ENCODE results near the gene SPDYC. TPM values are rescaled to one million over a fixed set of nuclear protein-coding genes. Genes with fewer than 3 reads are reported as not detected.

Gene SPDYC
- total and polyA plus RNA-seq, 2 donors (not counting 1 experiment from before 2014, with no cell fraction given) = not detected

- Histone ChIP-seq H3K9me3 (ENCODE audit: control insufficient read depth, insufficient read depth, low read depth, low read length) (no peaks in the 10 kb centered on the region), H3K79me2 (ENCODE audit: control insufficient read depth, insufficient read depth, low read length) (peaks cover 25% of the 10 kb centered on the region), H3K36me3 (ENCODE audit: control insufficient read depth, insufficient read depth, low read length) (peaks cover 31% of the 10 kb centered on the region), H3K4me2 (ENCODE audit: extremely low read depth, insufficient read depth, low read length) (peak overlapping the region; percentile 81), H3K9ac (ENCODE audit: insufficient read depth, low read length) (no peak overlapping the region), H2AFZ (ENCODE audit: low read length) (no peak overlapping the region), H3K27me3 (ENCODE audit: control insufficient read depth, insufficient read depth, low read length) (no peaks in the 10 kb centered on the region), H3K4me1 (ENCODE audit: control insufficient read depth, extremely low read depth, insufficient read depth, low read length) (peaks cover 10% of the 10 kb centered on the region), H4K20me1 (ENCODE audit: control insufficient read depth, extremely low read depth, insufficient read depth, low read length) (no peaks in the 10 kb centered on the region), H3K4me3 (replicated peaks in 1 of 4; ENCODE audit: control extremely low read depth in 1 of 4, insufficient read depth in 1 of 4, low read depth in 3 of 4, low read length in 4 of 4) (peak overlapping the region in 1 of 4 experiments; percentile 95), H3K27ac (ENCODE audit: insufficient read depth, low read length) (no peak overlapping the region)
- DNase-seq (ENCODE audit: low read depth in 2 of 2) = no peak
- TF ChIP-seq EZH2 (IDR thresholded peaks at IDR 0.05; ENCODE audit: low read length, missing control alignments) (no peak), CTCF (conservative IDR thresholded peaks at IDR 0.05 in 1 of 2, IDR thresholded peaks at IDR 0.05 in 1 of 2; ENCODE audit: low read depth in 1 of 2, low read length in 2 of 2) (no peak)
These were observed 37.6 kb upstream of the SPDYC start for GRCh38 chr11:65132238-65132987.

GRCh38 chr11:65132988-65133700 is 36.9 kb upstream of the SPDYC start:
- DNase-seq (ENCODE audit: low read depth in 2 of 2) = no peak
- Histone ChIP-seq H3K36me3 (ENCODE audit: control insufficient read depth, insufficient read depth, low read length) (peaks cover 26% of the 10 kb centered on the region), H3K79me2 (ENCODE audit: control insufficient read depth, insufficient read depth, low read length) (peaks cover 25% of the 10 kb centered on the region), H4K20me1 (ENCODE audit: control insufficient read depth, extremely low read depth, insufficient read depth, low read length) (no peaks in the 10 kb centered on the region), H3K27ac (ENCODE audit: insufficient read depth, low read length) (peak overlapping the region; percentile 95), H3K9me3 (ENCODE audit: control insufficient read depth, insufficient read depth, low read depth, low read length) (no peaks in the 10 kb centered on the region), H3K4me1 (ENCODE audit: control insufficient read depth, extremely low read depth, insufficient read depth, low read length) (peaks cover 10% of the 10 kb centered on the region), H3K9ac (ENCODE audit: insufficient read depth, low read length) (peak overlapping the region; percentile 86), H3K4me2 (ENCODE audit: extremely low read depth, insufficient read depth, low read length) (peak overlapping the region; percentile 81), H3K4me3 (replicated peaks in 1 of 4; ENCODE audit: control extremely low read depth in 1 of 4, insufficient read depth in 1 of 4, low read depth in 3 of 4, low read length in 4 of 4) (peak overlapping the region; percentile 78 to 95 (median 86)), H2AFZ (ENCODE audit: low read length) (no peak overlapping the region), H3K27me3 (ENCODE audit: control insufficient read depth, insufficient read depth, low read length) (no peaks in the 10 kb centered on the region)
- TF ChIP-seq EZH2 (IDR thresholded peaks at IDR 0.05; ENCODE audit: low read length, missing control alignments) = no peak
- no peak for TF ChIP-seq CTCF (conservative IDR thresholded peaks at IDR 0.05 in 1 of 2, IDR thresholded peaks at IDR 0.05 in 1 of 2; ENCODE audit: low read depth in 1 of 2, low read length in 2 of 2)

GRCh38 chr11:65133724-65134123 is 36.3 kb upstream of the SPDYC start:
- peak overlapping the region; percentile 81 for H3K4me2 ChIP-seq (ENCODE audit: extremely low read depth, insufficient read depth, low read length)
- no peaks in the 10 kb centered on the region for H3K27me3 ChIP-seq (ENCODE audit: control insufficient read depth, insufficient read depth, low read length)
- peak overlapping the region; percentile 78 to 95 (median 86) for H3K4me3 ChIP-seq (replicated peaks in 1 of 4; ENCODE audit: control extremely low read depth in 1 of 4, insufficient read depth in 1 of 4, low read depth in 3 of 4, low read length in 4 of 4)
- no peak overlapping the region for H2AFZ ChIP-seq (ENCODE audit: low read length)
- DNase-seq (ENCODE audit: low read depth in 2 of 2) = peak in 1 of 2 donors; percentile 39
- H3K36me3 ChIP-seq (ENCODE audit: control insufficient read depth, insufficient read depth, low read length) = peaks cover 25% of the 10 kb centered on the region
- peak overlapping the region; percentile 86 for H3K9ac ChIP-seq (ENCODE audit: insufficient read depth, low read length)
- H3K27ac ChIP-seq (ENCODE audit: insufficient read depth, low read length) = peak overlapping the region; percentile 95
- no peaks in the 10 kb centered on the region for H3K9me3 ChIP-seq (ENCODE audit: control insufficient read depth, insufficient read depth, low read depth, low read length)
- no peak for TF ChIP-seq CTCF (conservative IDR thresholded peaks at IDR 0.05 in 1 of 2, IDR thresholded peaks at IDR 0.05 in 1 of 2; ENCODE audit: low read depth in 1 of 2, low read length in 2 of 2)
- TF ChIP-seq EZH2 (IDR thresholded peaks at IDR 0.05; ENCODE audit: low read length, missing control alignments) = no peak
- peaks cover 10% of the 10 kb centered on the region for H3K4me1 ChIP-seq (ENCODE audit: control insufficient read depth, extremely low read depth, insufficient read depth, low read length)
- peaks cover 25% of the 10 kb centered on the region for H3K79me2 ChIP-seq (ENCODE audit: control insufficient read depth, insufficient read depth, low read length)
- H4K20me1 ChIP-seq (ENCODE audit: control insufficient read depth, extremely low read depth, insufficient read depth, low read length) = no peaks in the 10 kb centered on the region

Measured in fibroblast of lung (primary cell).